HG03571 (cell line): ENCODE measurements around the gene RAB35.

ENCODE experiments used
- ATAC-seq: cut with Tn5 transposase; IDR thresholded peaks from one replicate; pipeline ENCODE4 v1.9.1; 2021; ENCODE audit not compliant: unreplicated experiment

RAB35 gene

DNA sequence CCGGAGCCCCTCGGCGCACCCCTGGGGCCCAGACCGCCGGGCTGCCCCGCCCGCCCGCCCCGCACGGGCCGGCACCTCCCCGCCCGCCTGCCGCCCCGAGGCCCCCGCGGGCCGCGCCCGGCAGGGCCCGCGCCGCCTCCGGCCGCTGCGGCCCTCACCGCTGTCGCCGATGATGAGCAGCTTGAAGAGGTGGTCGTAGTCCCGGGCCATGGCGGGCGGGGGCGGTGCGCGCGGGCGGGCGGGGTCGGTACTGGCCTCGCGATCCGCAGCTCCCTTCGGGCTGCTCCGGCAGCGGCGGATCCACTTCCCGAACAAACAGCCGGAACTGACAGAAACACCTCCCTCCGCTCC is at the start of gene RAB35:
Gene RAB35 (minus strand): TSS at position 313 of the 351 bp plus-strand sequence. CDS start 103 bp downstream, at position 210.
- ATAC-seq, result no peak

DNA sequence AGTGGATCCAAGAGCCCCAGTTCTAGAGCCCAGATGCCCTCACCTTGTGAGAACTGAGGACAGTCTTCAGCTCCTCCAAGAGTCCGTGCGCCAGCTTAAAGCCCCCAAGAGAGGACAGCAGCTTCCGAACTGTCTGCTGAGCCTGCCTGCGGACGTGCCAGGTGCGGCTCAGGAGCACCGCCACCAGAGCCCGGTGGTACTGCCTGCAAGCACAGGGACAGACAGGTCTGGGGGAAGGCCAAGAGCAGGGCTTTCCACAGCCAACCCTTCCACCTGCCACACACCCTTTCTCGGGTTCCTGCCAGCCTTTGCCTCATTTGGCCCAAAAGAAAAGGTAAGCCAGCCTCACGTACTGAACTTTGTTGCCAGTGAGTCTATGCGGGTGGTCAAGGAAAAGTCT is 47.7 kb upstream of the RAB35 start:
- no peak for ATAC-seq

DNA sequence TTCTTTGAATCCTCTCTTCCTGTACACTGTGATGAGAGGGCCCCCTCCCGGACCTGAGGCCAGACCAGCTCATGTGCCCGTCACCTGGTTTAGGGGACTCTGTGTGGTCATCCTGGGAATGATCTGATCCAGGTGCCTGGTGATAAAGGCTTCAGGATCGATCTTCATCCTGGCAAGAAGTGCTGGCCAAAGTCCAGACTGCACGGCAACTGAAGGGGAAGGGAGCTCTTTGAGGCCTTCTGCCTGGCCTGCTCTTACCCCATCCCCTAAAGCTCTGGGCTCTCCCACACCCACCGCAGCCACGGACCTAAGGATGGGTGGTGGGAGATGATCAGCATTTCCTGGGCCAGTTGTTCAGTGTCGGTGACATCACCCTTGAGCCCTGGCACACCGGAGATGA is 46.2 kb upstream of the RAB35 start:
- no peak for ATAC-seq

DNA sequence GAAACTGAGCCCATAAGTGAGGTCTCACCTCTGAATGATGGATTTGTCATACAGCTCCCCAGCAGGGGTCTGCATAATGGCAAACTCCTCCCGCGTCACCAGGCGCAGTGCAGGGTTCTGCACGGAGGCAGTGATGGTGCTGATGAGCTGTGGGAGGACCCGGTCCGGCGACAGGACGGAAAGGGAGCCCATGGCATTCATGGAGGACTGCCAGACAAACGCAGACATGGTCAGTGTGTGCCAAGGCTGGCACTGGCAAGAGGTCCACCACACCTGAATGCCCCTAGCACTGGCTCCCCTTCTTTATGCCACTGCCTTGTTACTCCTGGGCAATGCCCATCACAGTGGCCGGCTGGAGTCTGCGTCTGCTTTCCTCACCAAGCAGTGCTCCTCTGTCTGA is 45.3 kb upstream of the RAB35 start:
- no peak for ATAC-seq

DNA sequence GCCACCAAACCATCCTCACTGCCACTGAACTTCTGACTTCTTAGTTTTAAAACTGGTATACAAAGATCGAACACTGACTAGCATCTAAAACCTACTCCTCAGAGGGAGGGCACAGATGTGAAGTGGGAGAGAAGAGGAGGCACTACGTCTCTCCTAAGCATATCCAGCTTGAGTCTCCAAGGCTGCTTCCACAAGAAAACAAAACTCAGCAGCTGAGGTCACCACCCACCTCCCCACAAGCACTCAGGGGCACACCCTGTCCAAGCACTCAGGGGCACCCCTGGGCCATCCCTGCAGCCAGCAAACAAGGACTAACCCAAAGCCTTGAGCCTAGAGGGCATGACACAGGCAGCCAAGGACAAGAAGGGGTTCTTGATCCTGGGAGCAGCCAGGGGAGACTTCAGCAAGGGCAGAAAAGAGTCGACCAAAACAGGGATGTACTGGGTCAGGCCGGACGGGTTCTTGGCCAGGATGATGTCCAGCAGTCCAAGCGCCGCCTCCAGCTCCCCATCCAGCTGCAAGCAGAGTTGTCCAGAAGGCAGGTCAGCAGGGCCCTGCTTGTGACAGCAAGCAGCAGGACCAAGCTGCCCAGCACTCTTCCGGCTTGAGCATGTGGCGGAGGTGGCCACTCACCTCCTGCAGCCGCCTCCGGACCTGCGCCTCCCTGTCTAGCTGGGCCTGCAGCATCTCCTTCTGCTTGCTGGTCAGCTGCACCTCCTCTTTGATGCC is 43.1 kb upstream of the RAB35 start:
- no peak for ATAC-seq

DNA sequence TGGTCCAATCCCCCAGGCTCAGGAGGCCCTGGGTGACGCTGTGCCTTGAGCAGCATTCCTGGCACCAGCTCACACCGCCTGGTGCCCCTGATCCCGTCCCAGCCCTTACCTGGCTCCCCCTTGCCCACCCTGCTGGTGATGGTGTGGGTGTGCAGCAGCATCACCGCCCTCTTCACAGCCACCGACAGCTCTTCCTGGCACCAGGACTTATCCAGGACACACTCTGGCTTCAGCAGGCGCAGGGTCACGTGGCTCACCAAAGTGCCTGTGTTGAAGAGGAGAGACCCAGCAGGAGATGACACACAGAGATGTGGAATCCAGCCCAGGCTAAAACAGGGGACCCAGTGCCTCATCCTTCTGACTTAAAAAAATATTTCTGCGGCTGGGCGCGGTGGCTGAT is 41.8 kb upstream of the RAB35 start:
- no peak for ATAC-seq

DNA sequence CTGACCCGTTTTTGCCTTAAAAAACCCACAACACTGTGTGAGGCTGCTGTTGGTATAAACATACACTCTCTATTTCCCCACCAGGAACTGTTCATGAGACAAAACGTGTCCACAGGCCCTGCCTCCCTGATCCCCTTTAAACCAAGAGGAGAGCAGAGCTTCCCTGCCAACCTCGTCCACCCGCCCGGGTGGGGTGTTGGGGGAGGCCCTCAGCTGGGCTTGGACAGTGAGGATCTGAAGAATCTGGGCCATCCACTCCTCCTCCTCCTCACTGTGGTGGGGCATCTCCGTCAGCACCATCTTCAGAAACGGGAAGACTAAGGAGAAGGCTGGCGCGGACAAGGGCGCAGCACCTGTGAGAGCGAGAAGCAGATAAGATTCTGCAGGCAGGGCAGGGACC is 41.1 kb upstream of the RAB35 start:
- ATAC-seq, result no peak

DNA sequence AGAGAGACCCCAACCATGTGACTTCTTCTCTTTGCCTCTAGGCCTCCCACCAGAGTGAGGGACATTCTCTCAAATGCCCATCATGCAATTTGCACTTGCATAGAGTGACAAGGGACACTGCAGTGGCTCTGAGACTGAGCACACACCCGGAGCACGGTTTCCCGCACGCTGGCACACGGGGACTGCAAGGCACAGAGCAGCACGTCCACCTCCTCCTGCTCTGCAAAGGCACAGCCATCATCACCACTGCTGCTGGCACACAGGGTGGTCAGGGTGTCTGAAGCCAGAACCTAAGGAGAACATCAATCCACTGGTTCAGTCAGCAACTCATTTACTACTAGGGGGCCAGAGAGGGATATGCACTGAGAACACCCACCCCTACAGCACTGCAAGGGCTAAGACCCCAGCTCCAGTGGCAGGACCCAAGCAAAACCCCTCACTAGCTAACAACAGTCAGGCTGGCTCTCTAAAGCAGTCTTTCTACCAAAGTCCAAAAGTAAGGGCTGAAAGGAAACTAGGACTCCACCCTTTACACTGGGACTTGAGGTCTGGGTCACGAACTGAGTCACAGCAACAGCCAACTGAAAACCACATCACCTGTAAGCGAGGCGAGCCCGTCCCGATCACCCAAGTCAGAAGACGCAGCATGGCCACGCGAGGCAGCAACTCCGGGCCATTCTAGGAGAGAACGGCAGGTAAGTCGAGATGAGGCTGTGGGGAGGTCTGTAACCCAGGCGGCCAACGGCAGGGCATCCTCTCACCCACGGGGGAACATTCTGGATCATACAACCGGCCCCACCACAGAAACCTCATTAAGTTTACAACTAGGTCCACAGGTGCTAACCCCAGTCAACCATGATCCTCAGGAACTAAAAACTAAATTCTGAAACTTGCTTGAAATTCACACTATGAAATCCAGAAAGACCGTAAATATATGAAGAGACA is 40.0 kb upstream of the RAB35 start:
- ATAC-seq, result no peak

DNA sequence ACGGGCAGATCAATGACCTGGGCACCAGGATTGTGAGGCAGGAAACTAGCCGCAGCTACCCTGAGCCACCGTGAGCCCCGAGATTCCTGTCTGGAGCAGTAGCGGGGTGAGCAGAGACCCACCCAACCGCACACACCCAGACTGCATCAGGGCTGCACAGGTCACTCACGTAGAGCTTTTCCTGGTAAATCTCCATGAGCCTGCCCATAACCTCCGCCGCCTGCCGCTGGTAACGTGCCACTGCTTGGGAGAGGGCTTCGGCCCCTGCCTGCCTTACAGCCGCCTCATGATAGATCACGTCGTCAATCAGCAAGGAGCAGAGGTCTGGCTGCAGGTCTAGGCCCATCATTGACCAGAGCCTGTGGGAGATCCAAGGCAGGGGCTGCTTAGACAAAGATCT is 38.5 kb upstream of the RAB35 start:
- ATAC-seq, result no peak

DNA sequence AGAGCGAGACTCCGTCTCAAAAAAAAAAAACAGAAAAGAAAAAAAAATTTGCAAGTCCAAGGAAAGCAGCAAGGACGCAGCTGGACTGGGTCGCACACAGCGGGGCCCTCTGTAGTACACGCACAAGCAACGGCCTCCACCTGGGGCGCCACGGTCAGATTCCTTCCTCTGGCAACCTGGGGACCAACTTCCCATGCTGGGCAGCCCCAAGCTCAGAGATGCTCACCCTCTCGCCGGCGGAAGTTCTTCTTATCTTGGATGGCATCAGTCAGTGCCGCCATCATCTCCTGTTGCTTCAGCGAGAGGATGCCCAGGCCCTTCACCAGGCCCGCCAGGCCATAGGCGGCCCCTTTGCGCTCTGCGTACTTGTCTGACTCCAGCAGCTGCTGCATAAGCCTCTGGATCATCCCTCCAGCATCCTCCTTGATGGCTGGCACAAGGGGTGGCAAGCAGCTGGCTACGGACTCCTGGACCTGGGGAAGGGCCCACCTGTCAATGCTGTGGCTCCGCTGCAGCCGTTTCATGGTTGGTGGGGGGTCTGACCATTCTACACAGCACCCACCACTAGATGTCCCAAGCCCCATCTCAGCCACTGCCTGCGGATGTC is 34.5 kb upstream of the RAB35 start:
- no peak for ATAC-seq

DNA sequence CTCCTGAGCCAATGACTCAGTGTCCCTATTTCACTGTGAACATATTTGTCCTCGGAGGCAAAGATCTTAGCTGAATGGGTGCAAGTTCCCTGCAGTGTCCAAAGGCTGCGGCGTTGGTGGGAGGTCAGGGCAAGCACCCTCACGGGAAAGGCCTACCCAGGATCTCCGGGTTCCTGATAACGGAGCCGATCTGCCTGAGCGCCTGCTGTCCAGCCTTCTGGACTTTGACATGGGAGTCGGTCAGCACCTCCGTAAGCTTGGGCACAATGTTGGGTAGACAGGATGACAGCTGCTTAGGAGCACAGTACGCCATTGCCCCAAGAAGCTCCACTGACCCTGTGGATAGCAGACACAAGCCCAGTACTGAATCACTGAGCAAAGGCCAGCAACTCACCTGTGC is 31.5 kb upstream of the RAB35 start:
- no peak for ATAC-seq

DNA sequence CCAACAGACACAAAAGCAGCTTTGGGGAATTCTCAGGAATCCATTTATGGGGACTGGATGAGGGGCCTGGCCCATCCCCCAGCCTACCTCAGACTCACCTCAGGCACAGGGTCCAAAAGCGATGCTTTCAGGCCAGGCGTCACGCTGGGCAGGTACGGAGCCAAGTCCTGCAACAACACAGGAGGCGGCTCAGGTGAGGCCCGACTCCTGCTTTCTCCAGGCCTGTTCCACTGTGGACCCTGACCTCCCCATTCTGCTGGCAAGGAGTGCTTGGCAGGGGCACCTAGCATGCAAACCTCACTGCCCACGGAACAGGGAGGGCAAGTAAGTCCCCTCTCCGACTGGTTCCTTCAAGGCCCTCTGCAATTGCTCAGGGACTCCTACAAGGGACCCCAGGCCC is 28.6 kb upstream of the RAB35 start:
- no peak for ATAC-seq

DNA sequence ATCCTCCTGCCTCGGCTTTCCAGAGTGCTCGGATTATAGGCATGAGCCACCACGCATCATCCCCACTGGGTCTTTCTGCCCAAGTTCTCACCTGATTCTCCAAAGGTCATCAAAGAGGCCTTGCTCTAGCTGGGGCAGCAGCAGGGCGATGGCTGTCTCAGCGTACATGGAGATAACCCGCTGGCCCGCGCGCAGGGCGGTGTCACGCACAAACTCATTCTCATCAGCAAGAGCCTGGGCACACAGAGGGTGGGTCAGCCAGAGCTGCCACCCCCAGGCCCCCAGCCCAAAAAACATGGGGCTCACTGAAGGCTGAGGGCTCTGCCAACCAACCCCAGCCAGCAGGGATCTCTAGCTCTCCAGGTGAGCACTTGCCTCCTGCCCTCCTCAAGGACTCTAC is 27.7 kb upstream of the RAB35 start:
- ATAC-seq, result no peak

DNA sequence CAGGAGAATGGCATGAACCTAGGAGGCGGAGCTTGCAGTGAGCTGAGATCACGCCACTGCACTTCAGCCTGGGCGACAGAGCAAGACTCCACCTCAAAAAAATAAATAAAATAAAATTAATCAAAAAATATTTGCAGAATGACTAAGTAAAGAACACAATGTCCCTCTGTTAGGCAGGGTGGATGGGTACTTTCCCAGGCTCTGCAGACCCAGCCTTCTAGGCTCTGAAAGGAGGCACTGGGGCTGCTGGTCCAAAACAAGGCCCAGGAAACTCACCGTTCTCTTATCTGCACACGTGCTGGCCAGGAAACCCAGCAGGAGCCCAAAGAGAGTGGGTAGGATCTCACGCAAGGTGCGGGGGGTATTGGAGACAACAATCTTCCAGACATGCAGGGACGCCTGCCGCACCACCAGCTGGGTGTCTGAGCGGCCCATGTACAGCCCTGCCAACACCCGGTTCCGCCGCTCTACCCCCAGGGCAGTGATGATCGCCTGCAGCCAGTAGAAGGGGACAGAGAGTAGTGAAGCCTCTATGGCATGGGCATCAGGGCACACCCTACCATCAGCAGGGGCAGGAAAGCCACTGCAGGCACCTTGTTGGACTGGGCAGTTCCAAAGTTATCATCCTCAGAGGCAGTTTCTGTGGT is 25.8 kb upstream of the RAB35 start:
- ATAC-seq, result no peak

DNA sequence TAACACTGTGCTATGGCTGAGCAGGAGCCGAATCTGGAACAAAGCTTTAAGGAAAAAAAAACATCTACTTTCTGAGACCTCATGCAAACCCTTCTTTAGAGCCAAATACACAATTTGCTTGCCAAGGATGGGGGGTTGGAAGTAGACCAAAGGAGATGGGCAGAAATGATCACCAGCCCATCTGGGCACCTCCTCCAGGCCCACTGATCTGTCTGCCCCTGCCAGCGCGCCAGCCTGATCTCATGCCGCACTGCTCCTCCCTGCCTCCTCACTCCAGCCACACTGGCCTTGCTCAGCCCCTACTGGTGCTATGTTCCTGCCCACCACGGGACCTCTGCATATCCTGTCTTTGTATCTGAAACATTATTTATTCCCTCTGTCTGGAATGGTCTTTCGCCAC is 24.8 kb upstream of the RAB35 start:
- no peak for ATAC-seq

DNA sequence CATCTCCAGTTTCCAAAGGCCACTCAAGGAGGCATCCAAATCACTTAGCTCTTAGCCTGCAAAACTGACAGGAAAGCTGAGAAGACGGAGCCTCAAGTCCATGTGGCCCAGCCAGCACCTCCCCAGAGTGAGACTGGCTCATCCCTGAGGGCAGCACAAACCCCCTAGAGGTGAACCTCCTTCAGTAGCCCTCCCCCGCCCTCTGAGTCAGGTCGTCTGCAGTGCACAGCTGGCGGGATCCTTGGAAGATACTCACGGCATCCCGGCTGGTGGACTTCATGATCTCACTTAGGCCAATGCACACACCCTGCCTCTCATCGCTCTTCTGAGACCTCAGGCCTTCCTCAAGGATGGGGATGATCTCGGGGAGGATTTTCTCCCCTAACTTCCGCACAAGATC is 24.1 kb upstream of the RAB35 start:
- ATAC-seq, result no peak

DNA sequence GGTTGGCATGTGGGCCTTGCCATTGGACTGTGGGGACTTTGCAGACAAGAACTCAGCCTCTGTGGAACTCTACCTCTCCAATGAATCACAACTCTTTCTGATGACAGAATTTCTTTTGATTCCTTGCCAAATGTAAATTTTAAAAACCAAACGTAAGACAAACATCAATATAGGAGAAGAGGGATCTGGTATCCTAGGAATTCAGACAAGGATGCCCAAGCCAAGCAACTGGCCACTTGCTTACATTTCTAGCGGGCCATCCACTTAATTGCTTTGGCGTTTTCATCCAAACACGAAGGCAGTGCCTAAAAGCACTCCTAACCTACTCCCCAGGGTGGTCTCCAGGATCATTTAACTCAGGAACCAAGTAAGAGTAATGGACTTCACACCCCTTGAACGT is 23.4 kb upstream of the RAB35 start:
- no peak for ATAC-seq

DNA sequence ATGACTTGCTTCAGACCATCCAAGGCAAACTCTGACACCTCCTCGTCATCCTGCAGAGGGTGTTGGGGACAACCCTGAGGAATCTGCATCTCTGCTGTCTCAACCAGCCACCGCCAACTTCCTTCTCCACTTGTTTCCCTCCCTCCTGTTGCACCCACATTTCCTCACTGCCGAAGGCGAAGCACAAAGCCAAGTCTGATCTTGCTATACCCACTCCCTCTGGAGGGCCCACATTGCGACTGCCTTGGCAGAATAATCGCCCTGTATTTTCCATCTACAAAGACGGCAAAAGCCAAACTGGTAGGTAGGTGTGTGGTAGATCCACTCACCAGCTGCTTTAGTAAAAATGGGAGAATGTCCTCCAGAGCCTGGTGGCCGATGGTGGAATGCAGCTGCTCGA is 21.8 kb upstream of the RAB35 start:
- ATAC-seq, result no peak

DNA sequence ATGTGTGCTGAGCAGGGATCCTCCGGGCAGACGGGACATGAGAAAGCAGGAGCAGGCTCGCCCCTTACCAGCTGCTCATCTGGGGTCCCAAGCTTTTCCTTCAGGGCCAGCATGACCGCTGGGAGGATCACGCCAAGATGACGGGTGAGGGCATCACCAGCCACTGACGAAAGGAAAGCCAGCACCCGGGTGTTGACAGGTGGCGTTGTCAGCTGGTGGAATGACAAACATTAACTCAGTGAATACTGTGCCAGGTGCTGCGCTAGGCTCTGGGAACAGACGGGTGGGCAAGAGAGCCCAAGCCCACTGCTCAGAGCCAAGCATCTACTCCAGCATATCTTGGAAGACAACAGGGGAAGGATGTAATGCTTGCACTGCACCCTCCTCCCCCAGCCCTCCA is 21.3 kb upstream of the RAB35 start:
- ATAC-seq, result no peak

DNA sequence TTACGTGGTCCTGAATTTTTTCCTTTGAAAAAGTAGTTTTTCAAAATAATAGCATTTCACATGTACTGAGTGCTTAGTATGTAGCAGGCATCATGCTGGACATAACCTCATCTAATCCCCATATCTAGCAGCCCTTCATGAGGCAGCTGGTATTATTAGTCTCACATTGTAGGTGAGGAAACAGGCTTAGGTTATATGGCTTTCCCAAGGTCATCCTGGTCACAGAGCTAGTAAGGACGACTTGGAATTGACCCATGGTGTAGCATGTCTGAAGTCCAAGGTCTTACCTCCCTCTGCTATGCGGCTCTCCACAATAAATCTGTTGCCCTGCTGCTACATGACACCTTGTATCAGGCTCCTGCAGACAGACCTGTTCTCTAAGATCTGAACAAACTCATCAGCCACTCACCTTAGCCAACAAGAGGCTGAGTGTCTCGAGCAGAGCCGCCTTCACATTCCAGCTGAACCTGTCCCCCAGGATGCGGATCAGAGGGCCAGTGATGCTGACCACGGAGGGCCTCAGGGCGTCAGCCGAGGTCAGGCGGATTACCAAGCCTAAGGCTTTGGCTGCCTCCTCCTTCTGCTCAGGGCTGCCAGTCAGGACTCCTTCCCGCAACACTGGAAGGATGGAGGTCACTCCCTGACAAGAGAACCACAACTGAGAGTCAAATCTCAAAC is 19.7 kb upstream of the RAB35 start:
- ATAC-seq, result no peak
